PFSK-1 (cell line): ENCODE results near the gene ITGAL.

ENCODE experiments used
- FOXP2 ChIP-seq: optimal IDR thresholded peaks from 2 replicates; pipeline ENCODE3; 2011; ENCODE audit warnings: borderline replicate concordance, control low read depth, inconsistent platforms; ENCODE audit not compliant: insufficient read depth; ENCODE audit errors: extremely low read length, extremely low read depth
- POLR2AphosphoS5 ChIP-seq: IDR thresholded peaks from 2 replicates; pipeline ENCODE4 v1.6.1; 2012; ENCODE audit warnings: low read depth, mild to moderate bottlenecking, control low read depth, low read length, moderate library complexity
- SIN3A ChIP-seq: IDR thresholded peaks from 2 replicates; pipeline ENCODE4 v1.6.1; 2012; ENCODE audit warnings: mild to moderate bottlenecking, low read length, moderate library complexity, borderline replicate concordance; ENCODE audit not compliant: insufficient read depth
- TAF1 ChIP-seq: IDR thresholded peaks from 2 replicates; pipeline ENCODE4 v1.6.1; 2012; ENCODE audit warnings: low read length, control low read depth, borderline replicate concordance; ENCODE audit not compliant: insufficient read depth
- TF ChIP-seq, protein P1 (sequence below), 2 experiments: IDR thresholded peaks; 2 replicates each; pipeline versions ENCODE4 v1.6.1 to v1.8.0; 2011 to 2012; ENCODE audit warnings: low read depth in 2 of 2, low read length in 2 of 2, control low read depth in 1 of 2, inconsistent platforms in 1 of 2, mild to moderate bottlenecking in 1 of 2, moderate library complexity in 1 of 2; ENCODE audit not compliant: insufficient read depth in 1 of 2

ITGAL gene

DNA sequence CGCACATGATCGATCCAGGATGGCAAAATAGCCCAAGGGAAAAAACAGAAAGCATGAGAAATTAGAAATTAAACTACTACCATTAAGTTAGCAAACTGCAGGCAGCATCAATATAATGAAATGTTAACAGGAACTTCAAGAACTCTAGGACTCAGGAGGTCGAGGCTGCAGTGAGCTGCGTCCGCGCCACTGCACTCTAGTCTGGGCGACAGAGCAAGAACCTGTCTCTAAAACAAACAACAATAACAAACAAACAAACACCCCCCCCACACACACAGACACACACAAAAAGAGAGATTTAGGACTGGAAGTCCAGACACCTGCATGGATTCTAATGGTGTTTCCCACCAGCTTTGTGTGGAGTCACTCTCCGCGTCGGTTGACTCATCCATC, 26.3 kb upstream of the ITGAL start:
- no peak for TF ChIP-seq SIN3A
- TF ChIP-seq, protein P1, sequence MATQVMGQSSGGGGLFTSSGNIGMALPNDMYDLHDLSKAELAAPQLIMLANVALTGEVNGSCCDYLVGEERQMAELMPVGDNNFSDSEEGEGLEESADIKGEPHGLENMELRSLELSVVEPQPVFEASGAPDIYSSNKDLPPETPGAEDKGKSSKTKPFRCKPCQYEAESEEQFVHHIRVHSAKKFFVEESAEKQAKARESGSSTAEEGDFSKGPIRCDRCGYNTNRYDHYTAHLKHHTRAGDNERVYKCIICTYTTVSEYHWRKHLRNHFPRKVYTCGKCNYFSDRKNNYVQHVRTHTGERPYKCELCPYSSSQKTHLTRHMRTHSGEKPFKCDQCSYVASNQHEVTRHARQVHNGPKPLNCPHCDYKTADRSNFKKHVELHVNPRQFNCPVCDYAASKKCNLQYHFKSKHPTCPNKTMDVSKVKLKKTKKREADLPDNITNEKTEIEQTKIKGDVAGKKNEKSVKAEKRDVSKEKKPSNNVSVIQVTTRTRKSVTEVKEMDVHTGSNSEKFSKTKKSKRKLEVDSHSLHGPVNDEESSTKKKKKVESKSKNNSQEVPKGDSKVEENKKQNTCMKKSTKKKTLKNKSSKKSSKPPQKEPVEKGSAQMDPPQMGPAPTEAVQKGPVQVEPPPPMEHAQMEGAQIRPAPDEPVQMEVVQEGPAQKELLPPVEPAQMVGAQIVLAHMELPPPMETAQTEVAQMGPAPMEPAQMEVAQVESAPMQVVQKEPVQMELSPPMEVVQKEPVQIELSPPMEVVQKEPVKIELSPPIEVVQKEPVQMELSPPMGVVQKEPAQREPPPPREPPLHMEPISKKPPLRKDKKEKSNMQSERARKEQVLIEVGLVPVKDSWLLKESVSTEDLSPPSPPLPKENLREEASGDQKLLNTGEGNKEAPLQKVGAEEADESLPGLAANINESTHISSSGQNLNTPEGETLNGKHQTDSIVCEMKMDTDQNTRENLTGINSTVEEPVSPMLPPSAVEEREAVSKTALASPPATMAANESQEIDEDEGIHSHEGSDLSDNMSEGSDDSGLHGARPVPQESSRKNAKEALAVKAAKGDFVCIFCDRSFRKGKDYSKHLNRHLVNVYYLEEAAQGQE (IDR thresholded peaks at IDR 0.05; ENCODE audit: insufficient read depth in 1 of 2, low read depth in 2 of 2, low read length in 2 of 2), result no peak
- TF ChIP-seq FOXP2, result no peak
- TF ChIP-seq POLR2AphosphoS5, result no peak
- no peak for TF ChIP-seq TAF1

DNA sequence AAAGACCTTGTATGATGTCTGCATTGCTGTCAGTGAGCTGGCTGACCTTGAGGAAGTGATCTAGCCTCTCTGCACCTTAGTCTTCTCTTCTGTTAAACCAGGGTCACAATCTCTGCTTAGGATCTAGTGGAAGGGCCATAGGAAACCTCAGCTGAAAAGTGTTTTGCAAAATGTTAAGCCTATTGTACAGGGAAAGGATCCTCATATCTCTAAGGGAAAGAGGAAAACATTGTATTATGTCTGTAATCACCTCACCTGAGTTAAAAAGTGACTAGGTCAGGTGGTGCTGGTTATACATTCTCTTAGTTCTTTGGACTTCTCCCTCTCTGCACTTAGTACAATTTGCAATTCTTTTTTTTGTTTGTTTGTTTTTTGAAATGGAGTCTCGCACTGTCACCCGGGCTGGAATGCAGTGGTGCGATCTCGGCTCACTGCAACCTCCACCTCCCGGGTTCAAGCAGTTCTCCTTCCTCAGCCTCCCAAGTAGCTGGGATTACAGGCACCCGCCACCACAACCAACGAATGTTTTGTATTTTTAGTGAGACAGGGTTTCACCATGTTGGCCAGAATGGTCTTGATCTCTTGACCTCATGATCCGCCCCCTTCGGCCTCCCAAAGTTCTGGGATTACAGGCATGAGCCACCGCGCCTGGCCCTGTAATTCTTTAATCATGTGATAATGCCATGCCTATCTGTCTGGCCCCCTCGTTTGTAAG, 24.9 kb upstream of the ITGAL start:
- no peak for TF ChIP-seq SIN3A
- no peak for TF ChIP-seq POLR2AphosphoS5
- no peak for TF ChIP-seq FOXP2
- TF ChIP-seq, protein P1 (IDR thresholded peaks at IDR 0.05; ENCODE audit: insufficient read depth in 1 of 2, low read depth in 2 of 2, low read length in 2 of 2), result no peak

DNA sequence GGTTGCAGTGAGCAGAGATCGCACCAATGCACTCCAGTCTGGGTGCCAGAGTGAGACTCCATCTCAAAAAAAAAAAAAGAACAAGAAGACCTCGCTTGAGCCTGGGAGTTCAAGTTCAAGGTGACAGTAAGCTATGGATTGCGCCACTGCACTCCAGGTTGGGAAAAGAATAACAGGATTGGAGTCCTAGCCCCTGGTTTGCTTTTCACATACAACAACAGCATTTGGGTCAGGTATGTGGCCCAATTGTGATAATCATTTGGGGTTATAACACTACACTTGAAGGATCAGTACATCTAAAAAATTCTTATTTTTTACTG, 23.5 kb upstream of the ITGAL start:
- TF ChIP-seq SIN3A (no peak), POLR2AphosphoS5 (no peak), FOXP2 (no peak), TAF1 (no peak)
- TF ChIP-seq, protein P1 (IDR thresholded peaks at IDR 0.05; ENCODE audit: insufficient read depth in 1 of 2, low read depth in 2 of 2, low read length in 2 of 2), result no peak

DNA sequence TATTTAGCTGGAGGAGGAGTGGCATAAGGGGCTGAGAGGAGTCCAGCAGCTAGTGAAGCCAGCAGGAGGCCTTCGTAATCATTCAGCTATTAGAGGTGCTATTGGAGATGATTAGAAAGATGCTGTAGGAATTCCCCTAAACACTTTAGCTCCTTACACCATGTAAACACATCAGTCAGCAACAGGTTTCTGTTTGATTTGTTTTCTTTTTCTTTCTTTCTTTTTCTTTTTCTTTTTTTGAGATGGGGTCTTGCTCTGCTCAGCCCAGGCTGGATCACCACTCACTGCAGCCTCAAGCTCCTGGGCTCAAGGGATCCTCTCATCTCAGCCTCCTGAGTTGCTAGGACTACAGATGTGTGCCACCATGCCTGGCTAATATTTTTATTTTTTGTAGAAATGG, 16.2 kb upstream of the ITGAL start:
- TF ChIP-seq SIN3A, result no peak
- no peak for TF ChIP-seq FOXP2
- TF ChIP-seq TAF1, result no peak
- TF ChIP-seq, protein P1 (IDR thresholded peaks at IDR 0.05; ENCODE audit: insufficient read depth in 1 of 2, low read depth in 2 of 2, low read length in 2 of 2), result no peak
- TF ChIP-seq POLR2AphosphoS5, result no peak

DNA sequence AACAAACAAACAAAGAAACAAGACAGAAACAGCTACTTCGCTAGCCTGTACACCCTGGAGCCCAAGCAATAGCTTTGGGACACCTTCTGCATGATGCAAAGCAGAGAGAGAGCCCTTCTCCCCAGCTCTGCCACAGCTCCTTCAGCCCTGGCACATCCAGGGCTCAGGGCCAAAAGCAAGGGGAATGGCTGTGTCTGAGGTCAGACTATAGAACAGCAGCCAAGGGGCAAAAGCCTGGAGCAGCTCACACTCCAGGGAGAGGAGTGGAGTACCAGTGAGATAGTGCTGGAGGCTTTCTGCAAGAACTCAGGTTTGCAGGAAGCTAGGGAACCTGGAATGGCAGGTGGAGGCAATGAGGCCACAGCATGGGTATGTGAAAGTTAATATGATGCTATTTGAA, 15.3 kb upstream of the ITGAL start:
- TF ChIP-seq FOXP2 (no peak), SIN3A (no peak), POLR2AphosphoS5 (no peak), TAF1 (no peak)
- TF ChIP-seq, protein P1 (IDR thresholded peaks at IDR 0.05; ENCODE audit: insufficient read depth in 1 of 2, low read depth in 2 of 2, low read length in 2 of 2), result no peak
